K562 (cell line): ENCODE measurements around the gene PRKCQ. TPM values are rescaled to one million over a fixed set of nuclear protein-coding genes. Genes with fewer than 3 reads are reported as not detected.

Source experiments
- DIDO1 ChIP-seq: fragments of 450-650 bp; IDR thresholded peaks from 2 replicates; pipeline ENCODE4 v1.6.1; 2016; ENCODE audit warnings: low read depth, missing biosample characterization, missing genetic modification characterization
- ESRRB ChIP-seq: fragments of 250-450 bp; sonication (Bioruptor Pico); IDR thresholded peaks from 2 replicates; pipeline ENCODE4 v1.5.0; 2020; ENCODE audit warnings: mild to moderate bottlenecking, moderate library complexity, borderline replicate concordance
- FOXJ2 ChIP-seq: fragments of 200-800 bp; sonication (Bioruptor generic); IDR thresholded peaks from 2 replicates; pipeline ENCODE4 v1.6.1; 2016; ENCODE audit warnings: missing genetic modification characterization, missing compliant biosample characterization
- KAT8 ChIP-seq: fragments of 450-650 bp; IDR thresholded peaks from 2 replicates; pipeline ENCODE4 v1.6.1; 2016; ENCODE audit warnings: low read depth, mild to moderate bottlenecking
- MIER1 ChIP-seq: fragments of 450-650 bp; IDR thresholded peaks from 2 replicates; pipeline ENCODE4 v1.6.1; 2016; ENCODE audit warnings: antibody characterized with exemption, mild to moderate bottlenecking, low read depth
- NKRF ChIP-seq: fragments of 450-650 bp; IDR thresholded peaks from 2 replicates; pipeline ENCODE4 v1.6.1; 2016; ENCODE audit warnings: borderline replicate concordance
- RCOR1 ChIP-seq, 2 experiments: IDR thresholded peaks; 2 replicates each; pipeline ENCODE4 v1.6.1; 2012; ENCODE audit warnings: low read depth in 2 of 2, low read length in 2 of 2, borderline replicate concordance in 1 of 2, improper control_type of control experiment in 1 of 2
- RERE ChIP-seq: sonication (generic); formaldehyde crosslinking; IDR thresholded peaks from 2 replicates; pipeline ENCODE4 v1.8.0; 2023; ENCODE audit warnings: missing genetic modification reagents, mild to moderate bottlenecking, borderline replicate concordance
- XRCC4 ChIP-seq: IDR thresholded peaks from one replicate; pipeline ENCODE4 v1.6.1; 2011; ENCODE audit not compliant: insufficient read depth, insufficient read length; ENCODE audit errors: extremely low read depth
- ZBTB43 ChIP-seq: sonication (generic); formaldehyde crosslinking; IDR thresholded peaks from 2 replicates; pipeline ENCODE4 v1.8.0; 2023; ENCODE audit warnings: mild to moderate bottlenecking, missing genetic modification reagents
- ZBTB7A ChIP-seq: IDR thresholded peaks from 2 replicates; pipeline ENCODE4 v1.6.1; 2011; ENCODE audit warnings: low read depth, mild to moderate bottlenecking, low read length, moderate library complexity, borderline replicate concordance; ENCODE audit not compliant: control insufficient read depth
- ZNF324 ChIP-seq: fragments of 250-450 bp; sonication (Bioruptor Pico); IDR thresholded peaks from 2 replicates; pipeline ENCODE4 v1.4.0; 2020; ENCODE audit warnings: mild to moderate bottlenecking
- ZNF518B ChIP-seq: fragments of 250-450 bp; sonication (Bioruptor Pico); IDR thresholded peaks from 2 replicates; pipeline ENCODE4 v1.5.0; 2021; ENCODE audit warnings: mild to moderate bottlenecking, moderate library complexity
- ZNF785 ChIP-seq: fragments of 250-450 bp; sonication (Bioruptor Pico); IDR thresholded peaks from 2 replicates; pipeline ENCODE4 v1.4.0; 2020; ENCODE audit warnings: mild to moderate bottlenecking
- polyA plus RNA-seq, 8 experiments: library from polyadenylated mRNA; depleted of rRNA in 4 of 8; stranded (reverse) in 5 of 8; unstranded in 3 of 8; fragments of >200 nt; fragmentation: Nextera tagmentation in 2 of 8; fragmentation: Illumina TruSeq in 1 of 8; extraction: Ambion mirVana in 2 of 8; extraction: Trizol in 1 of 8; gene quantifications; 2 replicates each; pipeline versions ENCODE4 v1.2.1 to v1.2.3, GENCODE V29; 2011 to 2014; ENCODE audit warnings: inconsistent platforms in 1 of 8, missing spikeins in 1 of 8
- total RNA-seq, 7 experiments: library from RNA; depleted of rRNA in 6 of 7; stranded (reverse); fragments of >200 nt in 6 of 7; fragmentation: Illumina TruSeq in 2 of 7; extraction: Trizol in 2 of 7; gene quantifications; 2 replicates each; pipeline versions ENCODE4 v1.2.1 to v1.2.3, GENCODE V29; 2011 to 2021; ENCODE audit warnings: low replicate concordance in 1 of 7

Gene PRKCQ
- total and polyA plus RNA-seq, 9 of the 15 experiments (the other 6 are each of a cell fraction or from before 2014, with no cell fraction given), result 4.4 to 23.3 (median 14.6) TPM

GRCh38 chr10:6581778-6582228, 1.7 kb upstream of the PRKCQ start (continued):
- no peak for TF ChIP-seq ZBTB43
- TF ChIP-seq DIDO1, result no peak
- no peak for TF ChIP-seq NKRF
- TF ChIP-seq FOXJ2 (tag), result no peak
- no peak for TF ChIP-seq RERE (CRISPR knock-in tag)
- no peak for TF ChIP-seq XRCC4
- TF ChIP-seq RCOR1 (IDR thresholded peaks at IDR 0.05; ENCODE audit: borderline replicate concordance in 1 of 2, low read depth in 2 of 2, low read length in 2 of 2), result no peak
- TF ChIP-seq ZNF785 (CRISPR knock-in tag), result no peak
- no peak for TF ChIP-seq KAT8
- TF ChIP-seq ZNF324 (CRISPR knock-in tag), result no peak
- TF ChIP-seq ZNF518B, result no peak
- TF ChIP-seq MIER1, result no peak
- TF ChIP-seq ZBTB7A, result no peak
- TF ChIP-seq ESRRB (CRISPR knock-in tag), result no peak
